Islet precursor cell (in vitro differentiated cells): ENCODE results near the gene IDNK.
A peak's percentile ranks its signal among the peaks of the same experiment; 100 is the strongest.
"Not testable (repeated sequence)": the region's sequence is repeated elsewhere in the genome, so short reads cannot be mapped to it uniquely, and the experiment has no call there.

Experiments used
- DNase-seq: peaks from one replicate; pipeline ENCODE4 v3.0.0-alpha.2; 2018

IDNK gene

GRCh38 chr9:83622939-83623678 lies at the start of gene IDNK:
Gene IDNK (plus strand): TSS chr9:83623143. CDS start chr9:83623172, 29 bp downstream.
- DNase-seq = peak; percentile 71

GRCh38 chr9:83574482-83574881 lies 48.5 kb upstream of the IDNK start:
- no peak for DNase-seq

- DNase-seq = no peak
Observed at GRCh38 chr9:83582029-83582428, 40.9 kb upstream of the IDNK start.

GRCh38 chr9:83583151-83584014 lies 39.6 kb upstream of the IDNK start:
- DNase-seq = peak; percentile 82

- no peak for DNase-seq
Observed at GRCh38 chr9:83584995-83585394, 37.9 kb upstream of the IDNK start.

GRCh38 chr9:83588256-83588655 lies 34.7 kb upstream of the IDNK start:
- no peak for DNase-seq

GRCh38 chr9:83596899-83597504 lies 25.9 kb upstream of the IDNK start:
- DNase-seq = peak; percentile 66

- no peak for DNase-seq
Observed at GRCh38 chr9:83598487-83598886, 24.5 kb upstream of the IDNK start.

GRCh38 chr9:83599071-83599470 lies 23.9 kb upstream of the IDNK start:
- no peak for DNase-seq

GRCh38 chr9:83601463-83601862 lies 21.5 kb upstream of the IDNK start:
- no peak for DNase-seq

GRCh38 chr9:83607620-83608019 lies 15.3 kb upstream of the IDNK start:
- DNase-seq = not testable (repeated sequence)

- DNase-seq = not testable (repeated sequence)
Observed at GRCh38 chr9:83613298-83613697, 9.6 kb upstream of the IDNK start.

GRCh38 chr9:83617299-83617698 lies 5.6 kb upstream of the IDNK start:
- no peak for DNase-seq

- DNase-seq = peak; percentile 70
Observed at GRCh38 chr9:83620841-83621636, 1.9 kb upstream of the IDNK start.

- DNase-seq = no peak
Observed at GRCh38 chr9:83622433-83622938, 457 bp upstream of the IDNK start.

- no peak for DNase-seq
Observed at GRCh38 chr9:83623679-83624076, 735 bp downstream of the IDNK start.

- no peak for DNase-seq
Observed at GRCh38 chr9:83625178-83625577, 2.2 kb downstream of the IDNK start.

- DNase-seq = no peak
Observed at GRCh38 chr9:83628540-83628939, 5.6 kb downstream of the IDNK start.

GRCh38 chr9:83629433-83630104 lies 6.6 kb downstream of the IDNK start:
- DNase-seq = no peak

- peak; percentile 73 for DNase-seq
Observed at GRCh38 chr9:83630938-83631457, 8.1 kb downstream of the IDNK start.

- DNase-seq = no peak
Observed at GRCh38 chr9:83633255-83633654, 10.3 kb downstream of the IDNK start.

- DNase-seq = no peak
Observed at GRCh38 chr9:83633676-83634075, 10.7 kb downstream of the IDNK start.
